HG03342 (cell line): Measurements from ENCODE around the gene CREB3L2.
"Not testable (repeated sequence)": the region's sequence is repeated elsewhere in the genome, so short reads cannot be mapped to it uniquely, and the experiment has no call there.

Experiments
- ATAC-seq: cut with Tn5 transposase; IDR thresholded peaks from one replicate; pipeline ENCODE4 v1.9.1; 2021; ENCODE audit warnings: mild to moderate bottlenecking, moderate library complexity; ENCODE audit not compliant: unreplicated experiment

CREB3L2 gene

GRCh38 chr7:138001529-138002095, at the start of gene CREB3L2:
Gene CREB3L2, minus strand, starts transcription at chr7:138002086. Its CDS starts 381 bp downstream, at chr7:138001705.
- ATAC-seq: peak; percentile 36

- ATAC-seq: no peak
Measured at GRCh38 chr7:138049505-138050116, 47.7 kb upstream of the CREB3L2 start.

GRCh38 chr7:138047907-138048306, 46.0 kb upstream of the CREB3L2 start:
- no peak for ATAC-seq

GRCh38 chr7:138044897-138045296, 43.0 kb upstream of the CREB3L2 start:
- ATAC-seq: no peak

GRCh38 chr7:138040063-138040462, 38.2 kb upstream of the CREB3L2 start:
- ATAC-seq: not testable (repeated sequence)

GRCh38 chr7:138036135-138036534, 34.2 kb upstream of the CREB3L2 start:
- no peak for ATAC-seq

GRCh38 chr7:138033241-138033640, 31.4 kb upstream of the CREB3L2 start:
- no peak for ATAC-seq

- ATAC-seq: no peak
Measured at GRCh38 chr7:138032770-138033169, 30.9 kb upstream of the CREB3L2 start.

GRCh38 chr7:138032186-138032585, 30.3 kb upstream of the CREB3L2 start:
- peak; percentile 77 for ATAC-seq

GRCh38 chr7:138030679-138031351, 28.9 kb upstream of the CREB3L2 start:
- no peak for ATAC-seq

- ATAC-seq: no peak
Measured at GRCh38 chr7:138029941-138030340, 28.1 kb upstream of the CREB3L2 start.

- ATAC-seq: no peak
Measured at GRCh38 chr7:138029126-138029525, 27.2 kb upstream of the CREB3L2 start.

- no peak for ATAC-seq
Measured at GRCh38 chr7:138027100-138027499, 25.2 kb upstream of the CREB3L2 start.

GRCh38 chr7:138025215-138026186, 23.6 kb upstream of the CREB3L2 start:
- no peak for ATAC-seq

- ATAC-seq: no peak
Measured at GRCh38 chr7:138024765-138025164, 22.9 kb upstream of the CREB3L2 start.

GRCh38 chr7:138024343-138024691, 22.4 kb upstream of the CREB3L2 start:
- ATAC-seq: no peak

GRCh38 chr7:138023618-138024342, 21.9 kb upstream of the CREB3L2 start:
- peak; percentile 86 for ATAC-seq

GRCh38 chr7:138021889-138022288, 20.0 kb upstream of the CREB3L2 start:
- ATAC-seq: no peak

- ATAC-seq: no peak
Measured at GRCh38 chr7:138017992-138018391, 16.1 kb upstream of the CREB3L2 start.

GRCh38 chr7:138015096-138015495, 13.2 kb upstream of the CREB3L2 start:
- no peak for ATAC-seq

GRCh38 chr7:138014686-138015085, 12.8 kb upstream of the CREB3L2 start:
- no peak for ATAC-seq
